GM21423 (cell line): ENCODE data around the gene FOXN3.
A peak's percentile ranks its signal among the peaks of the same experiment; 100 is the strongest.

Source experiments
- ATAC-seq: cut with Tn5 transposase; IDR thresholded peaks from one replicate; pipeline ENCODE4 v1.9.1; 2021; ENCODE audit warnings: mild to moderate bottlenecking, moderate library complexity; ENCODE audit not compliant: unreplicated experiment

Gene FOXN3

GRCh38 chr14:89386212-89386886 is 30.7 kb downstream of the FOXN3 start:
- ATAC-seq: peak; percentile 29

- no peak for ATAC-seq
Measured at GRCh38 chr14:89384636-89385035, 32.4 kb downstream of the FOXN3 start.

DNA sequence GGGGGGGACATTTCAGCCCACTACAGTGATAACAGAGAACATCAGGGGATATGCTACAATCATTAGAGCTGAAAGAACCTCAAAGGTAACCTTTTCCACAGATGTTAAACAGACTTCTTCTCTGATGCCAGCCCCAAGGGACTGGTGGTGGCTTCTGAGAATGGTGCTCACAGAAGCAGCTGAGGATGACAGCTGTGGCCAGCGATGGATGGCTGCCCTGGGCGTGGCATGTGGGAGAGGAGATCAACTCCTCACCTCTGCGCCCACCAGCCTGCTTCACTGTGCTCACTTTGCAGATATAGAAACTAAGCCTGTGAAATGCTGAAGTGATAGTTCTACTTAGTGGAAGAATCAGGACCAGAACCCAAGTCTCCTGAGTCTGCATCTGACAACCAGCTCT is 33.0 kb downstream of the FOXN3 start:
- peak; percentile 86 for ATAC-seq

GRCh38 chr14:89382901-89383845 is 33.9 kb downstream of the FOXN3 start:
- no peak for ATAC-seq

GRCh38 chr14:89382487-89382886 is 34.5 kb downstream of the FOXN3 start:
- no peak for ATAC-seq

GRCh38 chr14:89379891-89380820 is 36.9 kb downstream of the FOXN3 start:
- no peak for ATAC-seq

DNA sequence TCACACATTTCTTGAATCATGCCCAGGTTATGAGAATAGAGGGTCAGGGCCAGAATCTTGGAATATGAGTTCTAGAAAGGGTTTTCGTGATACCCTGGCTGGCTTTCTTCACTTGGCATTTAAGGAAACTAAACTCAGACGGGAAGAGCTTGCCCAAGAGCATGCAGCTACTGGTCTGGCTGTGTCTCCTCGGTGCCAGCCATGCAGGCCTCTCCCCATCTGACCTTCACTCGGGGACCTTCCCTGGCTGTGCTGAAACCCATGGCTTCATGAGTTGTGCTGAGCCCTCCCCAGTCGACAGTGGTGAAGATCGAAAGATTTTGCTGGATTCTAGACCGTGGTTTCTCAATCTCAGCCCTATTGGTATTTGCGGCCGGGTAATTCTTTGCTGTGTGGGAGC is 38.0 kb downstream of the FOXN3 start:
- ATAC-seq: no peak

GRCh38 chr14:89378119-89378518 is 38.9 kb downstream of the FOXN3 start:
- no peak for ATAC-seq

DNA sequence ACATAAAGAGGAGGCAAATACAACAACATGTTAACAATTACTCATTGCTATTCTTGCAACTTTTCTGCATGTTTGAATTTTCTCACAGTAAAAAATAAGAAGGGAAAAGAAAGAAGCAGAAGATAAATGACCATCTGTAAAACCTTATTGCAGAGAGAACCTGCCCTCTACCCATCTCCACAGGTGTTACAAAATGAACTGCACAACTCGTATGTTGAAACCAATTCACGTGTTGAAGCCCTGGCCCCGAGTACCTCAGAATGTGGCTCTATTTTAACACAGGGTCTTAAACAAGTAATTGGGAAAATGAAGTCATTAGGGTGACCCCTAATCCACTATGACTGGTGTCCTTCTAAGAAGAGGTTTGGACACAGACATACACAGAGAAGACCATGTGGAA is 39.5 kb downstream of the FOXN3 start:
- ATAC-seq: no peak

- ATAC-seq: no peak
Measured at GRCh38 chr14:89374908-89375307, 42.1 kb downstream of the FOXN3 start.

GRCh38 chr14:89373185-89373584 is 43.8 kb downstream of the FOXN3 start:
- no peak for ATAC-seq

DNA sequence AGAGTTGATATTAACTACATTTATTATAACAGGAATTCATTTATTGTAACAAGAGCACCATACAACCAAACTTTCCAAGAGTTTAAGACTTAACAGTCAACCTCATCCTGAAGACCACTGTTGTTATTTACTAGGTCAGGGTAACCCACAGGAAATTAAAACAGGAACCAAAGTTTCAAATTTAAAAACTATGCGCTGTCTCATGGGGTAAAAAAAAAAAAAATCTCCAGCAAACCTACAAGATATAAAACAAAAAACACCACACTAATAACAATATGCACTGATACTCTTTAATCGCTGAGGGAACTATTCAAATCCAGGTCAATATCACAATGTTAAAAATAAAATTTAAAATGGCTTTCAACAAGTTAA is 44.5 kb downstream of the FOXN3 start:
- ATAC-seq: no peak

GRCh38 chr14:89371585-89372511 is 45.2 kb downstream of the FOXN3 start:
- ATAC-seq: no peak

DNA sequence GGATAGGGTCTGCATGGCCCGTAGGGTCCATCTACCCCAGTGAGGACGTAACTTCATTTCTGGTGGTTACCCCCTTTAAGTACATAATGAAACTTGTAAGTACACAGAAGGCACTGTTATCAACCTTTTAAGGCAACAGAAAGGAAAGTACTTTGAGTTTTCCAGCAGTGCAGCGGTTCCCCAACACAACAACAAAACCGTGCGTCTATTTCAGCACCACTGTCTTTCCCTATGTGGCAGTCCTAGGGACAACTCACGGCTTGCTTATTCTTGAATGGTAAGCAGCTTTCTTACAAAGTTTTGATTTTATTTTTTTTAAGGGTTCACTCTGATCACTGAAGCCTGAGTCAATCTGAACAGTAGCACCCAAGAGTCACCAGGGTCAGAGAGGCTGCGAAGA is 46.3 kb downstream of the FOXN3 start:
- ATAC-seq: no peak

DNA sequence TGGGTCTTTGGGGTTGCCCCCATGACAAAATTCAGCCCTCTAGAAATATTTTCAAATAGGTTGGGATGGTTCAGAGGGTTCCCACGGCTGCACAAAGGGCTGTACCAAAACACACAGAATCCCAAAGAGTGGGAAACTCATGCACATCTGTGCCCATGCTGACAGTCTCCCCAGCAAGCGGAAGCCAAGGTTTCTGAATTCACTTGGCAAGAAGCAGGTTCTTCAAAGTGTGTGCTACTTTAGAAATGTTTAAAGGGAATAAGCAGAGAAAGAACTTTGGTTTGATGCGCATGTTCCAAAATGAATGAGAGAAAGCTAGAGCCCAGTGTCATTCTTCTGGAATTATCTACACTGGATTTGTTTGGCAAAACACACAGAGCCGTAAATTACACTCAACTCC is 46.7 kb downstream of the FOXN3 start:
- no peak for ATAC-seq

DNA sequence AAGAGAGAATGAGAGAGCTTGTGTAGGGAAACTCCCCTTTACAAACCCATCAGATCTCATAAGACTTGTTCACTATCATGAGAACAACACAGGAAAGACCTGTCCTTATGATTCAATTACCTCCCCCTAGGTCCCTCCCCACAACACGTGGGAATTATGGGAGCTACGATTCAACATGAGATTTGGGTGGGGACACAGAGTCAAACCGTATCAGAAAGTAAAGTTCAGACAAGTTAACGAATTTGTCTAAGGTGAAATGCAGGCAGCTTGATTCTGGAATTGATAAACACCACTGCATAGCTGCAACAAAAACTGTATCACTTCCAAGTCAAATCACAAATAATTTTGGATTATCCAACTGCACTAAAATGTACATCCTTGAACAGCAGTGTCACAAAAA is 47.4 kb downstream of the FOXN3 start:
- no peak for ATAC-seq

DNA sequence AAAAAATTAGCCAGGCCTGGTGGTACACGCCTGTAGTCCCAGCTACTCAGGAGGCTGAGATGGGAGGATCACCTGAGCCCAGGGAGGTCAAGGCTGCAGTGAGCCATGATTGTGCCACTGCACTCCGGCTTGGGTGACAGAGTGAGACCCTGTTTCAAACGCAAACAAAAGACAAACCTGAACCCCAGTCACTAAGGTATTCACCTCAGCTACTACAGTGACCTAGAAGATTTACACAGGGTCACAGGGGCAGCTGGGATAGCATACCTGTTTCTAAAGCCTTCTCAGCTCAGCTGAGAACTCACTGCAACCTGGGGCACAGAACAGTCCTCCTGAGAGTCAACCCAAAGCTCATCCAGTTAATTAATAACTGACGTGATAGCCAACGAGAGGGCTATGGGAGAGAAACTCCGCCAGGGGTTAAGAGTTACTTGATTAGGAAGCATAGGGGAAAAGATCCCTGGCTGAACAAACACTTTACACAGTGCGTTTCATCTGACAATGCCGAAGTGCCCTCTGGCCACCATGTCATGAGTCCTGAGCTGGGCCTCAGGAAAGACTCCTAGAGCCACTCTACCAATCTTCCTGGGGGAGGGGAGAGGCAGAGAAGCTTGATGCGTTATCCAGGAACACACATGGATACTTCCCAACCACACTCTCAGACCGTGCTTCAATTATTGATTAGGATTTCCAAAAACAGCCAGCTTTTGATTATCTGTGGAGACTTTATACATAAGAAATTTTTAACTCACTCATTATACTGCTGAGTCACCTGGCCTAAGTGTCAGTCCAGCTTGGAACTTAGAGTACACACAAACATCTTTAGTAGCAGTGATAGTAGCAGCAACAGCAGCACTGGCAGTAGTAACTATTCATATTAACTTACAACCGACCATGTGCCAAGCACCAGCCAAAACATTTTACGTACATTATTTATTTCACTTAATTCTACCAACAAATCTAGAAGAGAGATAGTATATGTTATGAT is 48.2 kb downstream of the FOXN3 start:
- no peak for ATAC-seq

DNA sequence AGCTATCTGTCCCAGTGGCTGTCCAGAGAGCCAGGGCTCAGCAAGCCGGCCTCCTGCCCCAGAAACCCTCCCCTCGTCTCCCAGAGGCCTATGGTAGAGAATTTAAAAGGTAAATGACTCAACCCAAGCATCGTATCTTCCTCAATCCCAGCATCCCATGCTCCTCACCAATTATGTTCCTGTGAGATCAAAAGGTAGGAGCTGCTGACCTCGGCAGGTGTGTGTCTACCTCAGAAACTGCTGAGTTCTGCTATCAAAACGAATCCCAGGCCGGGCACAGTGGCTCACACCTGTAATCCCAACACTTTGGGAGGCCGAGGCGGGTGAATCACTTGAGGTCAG is 49.3 kb downstream of the FOXN3 start:
- ATAC-seq: no peak
